Thoracic aorta (tissue), 2 donors: Measurements from ENCODE around the gene PIEZO2. TPM values are rescaled to one million over a fixed set of nuclear protein-coding genes. Genes with fewer than 3 reads are reported as not detected.

Source experiments
- ATAC-seq: fragments of 150-250 bp; one replicate; pipeline ENCODE4 v1.8.0; 2017; ENCODE audit warnings: low read depth; ENCODE audit not compliant: insufficient number of reproducible peaks, low FRiP score
- DNase-seq: peaks from one replicate; pipeline ENCODE4 v3.0.0-alpha.2; 2020; ENCODE audit warnings: low spot score
- H3K27ac ChIP-seq, 2 donors: fragments of 200-600 bp; sonication (generic); 1 replicate in 1 of 2; 2 replicates in 1 of 2; pipeline ENCODE4 v1.5.1; 2016; ENCODE audit warnings: mild to moderate bottlenecking in 2 of 2, moderate library complexity in 2 of 2
- H3K27me3 ChIP-seq: fragments of 200-600 bp; sonication (generic); replicated peaks from 2 replicates; pipeline ENCODE4 v1.6.0; 2016; ENCODE audit warnings: mild to moderate bottlenecking; ENCODE audit not compliant: insufficient read depth
- H3K36me3 ChIP-seq: fragments of 200-600 bp; sonication (generic); one replicate; pipeline ENCODE4 v1.5.1; 2016
- H3K4me1 ChIP-seq, 2 donors: fragments of 200-600 bp; sonication (generic); 1 replicate in 1 of 2; 2 replicates in 1 of 2; pipeline versions ENCODE4 v1.5.1 to v1.6.0; 2016; ENCODE audit warnings: low read depth in 2 of 2, mild to moderate bottlenecking in 1 of 2; ENCODE audit not compliant: control insufficient read depth in 1 of 2
- H3K4me3 ChIP-seq: fragments of 200-600 bp; sonication (generic); 2 replicates; pipeline ENCODE4 v1.5.1; 2016; ENCODE audit warnings: mild to moderate bottlenecking
- H3K9me3 ChIP-seq: fragments of 200-600 bp; sonication (generic); 2 replicates; pipeline ENCODE4 v1.5.1; 2016
- total RNA-seq, 2 donors: library from RNA; depleted of rRNA; stranded (reverse); fragments of >200 nt; gene quantifications; one replicate each; pipeline versions ENCODE4 v1.1.0 to v1.2.3, GENCODE V29; 2016
- TF ChIP-seq, protein P1 (sequence below): fragments of 200-600 bp; sonication (generic); IDR thresholded peaks from one replicate; pipeline ENCODE4 v1.5.1; 2019; ENCODE audit warnings: antibody characterized with exemption

PIEZO2 gene
- total RNA-seq, 2 donors from 2014 or later: 8.3 to 10.3 TPM

- peaks cover 3% of the 10 kb centered on the region for H3K9me3 ChIP-seq
- ATAC-seq (no peak), DNase-seq (no peak)
- no peak overlapping the region for H3K27ac ChIP-seq
- no peaks in the 10 kb centered on the region for H3K27me3 ChIP-seq
- H3K36me3 ChIP-seq: no peaks in the 10 kb centered on the region
- H3K4me3 ChIP-seq: no peak overlapping the region
- H3K4me1 ChIP-seq: no peaks in the 10 kb centered on the region
- TF ChIP-seq, protein P1, sequence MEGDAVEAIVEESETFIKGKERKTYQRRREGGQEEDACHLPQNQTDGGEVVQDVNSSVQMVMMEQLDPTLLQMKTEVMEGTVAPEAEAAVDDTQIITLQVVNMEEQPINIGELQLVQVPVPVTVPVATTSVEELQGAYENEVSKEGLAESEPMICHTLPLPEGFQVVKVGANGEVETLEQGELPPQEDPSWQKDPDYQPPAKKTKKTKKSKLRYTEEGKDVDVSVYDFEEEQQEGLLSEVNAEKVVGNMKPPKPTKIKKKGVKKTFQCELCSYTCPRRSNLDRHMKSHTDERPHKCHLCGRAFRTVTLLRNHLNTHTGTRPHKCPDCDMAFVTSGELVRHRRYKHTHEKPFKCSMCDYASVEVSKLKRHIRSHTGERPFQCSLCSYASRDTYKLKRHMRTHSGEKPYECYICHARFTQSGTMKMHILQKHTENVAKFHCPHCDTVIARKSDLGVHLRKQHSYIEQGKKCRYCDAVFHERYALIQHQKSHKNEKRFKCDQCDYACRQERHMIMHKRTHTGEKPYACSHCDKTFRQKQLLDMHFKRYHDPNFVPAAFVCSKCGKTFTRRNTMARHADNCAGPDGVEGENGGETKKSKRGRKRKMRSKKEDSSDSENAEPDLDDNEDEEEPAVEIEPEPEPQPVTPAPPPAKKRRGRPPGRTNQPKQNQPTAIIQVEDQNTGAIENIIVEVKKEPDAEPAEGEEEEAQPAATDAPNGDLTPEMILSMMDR: no peak
Measured at GRCh38 chr18:11125492-11126315, 23.7 kb downstream of the PIEZO2 start.

DNA sequence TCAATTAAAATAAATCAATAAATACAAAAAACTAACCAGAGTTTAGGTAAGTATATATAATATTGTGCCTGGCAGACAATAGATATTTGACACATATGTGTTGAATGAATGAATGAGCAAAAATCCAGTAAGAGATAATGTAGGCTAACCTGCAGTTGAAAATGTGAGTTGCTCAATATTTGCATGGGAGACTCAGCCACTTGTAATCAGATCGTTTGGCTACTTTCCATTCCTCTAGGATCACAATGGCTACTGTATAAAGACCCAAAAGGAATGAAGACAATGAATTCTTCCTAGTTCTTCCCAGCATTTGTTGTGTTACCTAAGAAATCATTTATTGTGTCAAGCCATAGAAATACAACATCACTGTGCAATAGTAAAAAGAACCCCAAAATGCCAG is 25.3 kb downstream of the PIEZO2 start:
- TF ChIP-seq, protein P1: no peak
- no peaks in the 10 kb centered on the region for H3K4me1 ChIP-seq
- no peaks in the 10 kb centered on the region for H3K9me3 ChIP-seq
- H3K27ac ChIP-seq: no peak overlapping the region
- no peak overlapping the region for H3K4me3 ChIP-seq
- H3K36me3 ChIP-seq: no peaks in the 10 kb centered on the region
- ATAC-seq (no peak), DNase-seq (no peak)
- no peaks in the 10 kb centered on the region for H3K27me3 ChIP-seq

- ATAC-seq: no peak
- H3K27ac ChIP-seq: no peak overlapping the region
Measured at GRCh38 chr18:11121443-11121849, 27.9 kb downstream of the PIEZO2 start.

GRCh38 chr18:11119959-11120587 is 29.3 kb downstream of the PIEZO2 start:
- H3K4me1 ChIP-seq: no peaks in the 10 kb centered on the region
- no peaks in the 10 kb centered on the region for H3K27me3 ChIP-seq
- ATAC-seq (no peak), DNase-seq (no peak)
- no peaks in the 10 kb centered on the region for H3K9me3 ChIP-seq
- no peak overlapping the region for H3K4me3 ChIP-seq
- TF ChIP-seq, protein P1: no peak
- H3K36me3 ChIP-seq: no peaks in the 10 kb centered on the region
- H3K27ac ChIP-seq: no peak overlapping the region

More at GRCh38 chr18:11121443-11121849, 27.9 kb downstream of the PIEZO2 start:
- no peaks in the 10 kb centered on the region for H3K9me3 ChIP-seq
- H3K27me3 ChIP-seq: no peaks in the 10 kb centered on the region
- TF ChIP-seq, protein P1: no peak
- no peak for DNase-seq
- no peaks in the 10 kb centered on the region for H3K4me1 ChIP-seq
- no peak overlapping the region for H3K4me3 ChIP-seq
- no peaks in the 10 kb centered on the region for H3K36me3 ChIP-seq

- Histone ChIP-seq H3K36me3 (no peaks in the 10 kb centered on the region), H3K4me3 (no peak overlapping the region), H3K27ac (no peak overlapping the region), H3K27me3 (no peaks in the 10 kb centered on the region), H3K9me3 (no peaks in the 10 kb centered on the region), H3K4me1 (no peaks in the 10 kb centered on the region)
- ATAC-seq (no peak), DNase-seq (no peak)
- TF ChIP-seq, protein P1: no peak
Measured at GRCh38 chr18:11119550-11119949, 29.8 kb downstream of the PIEZO2 start.
